ENCODE data around the gene LRRC4C. TPM values are rescaled to one million over a fixed set of nuclear protein-coding genes. Genes with fewer than 3 reads are reported as not detected.

The LRRC4C gene
- total and polyA plus RNA-seq, 4 donors = 0.10 to 0.93 (median 0.30) TPM

- DNase-seq (ENCODE audit: low spot score) = no peak
- Histone ChIP-seq H3K9ac (ENCODE audit: low read depth in 1 of 2, low read length in 2 of 2) (no peak overlapping the region), H3K36me3 (ENCODE audit: control insufficient read depth in 4 of 4, insufficient read depth in 3 of 4, low read depth in 1 of 4, low read length in 3 of 4) (no peaks in the 10 kb centered on the region), H3K27ac (ENCODE audit: low read depth in 1 of 2, low read length in 2 of 2) (no peak overlapping the region), H3K27me3 (ENCODE audit: control insufficient read depth in 4 of 4, insufficient read depth in 4 of 4, low read length in 3 of 4) (no peaks in the 10 kb centered on the region), H3K4me3 (ENCODE audit: low read depth in 1 of 3, low read length in 3 of 3) (peak overlapping the region in 1 of 3 donors; percentile 19), H3K9me3 (ENCODE audit: control insufficient read depth in 4 of 4, low read length in 3 of 4) (no peaks in the 10 kb centered on the region), H3K4me1 (ENCODE audit: control insufficient read depth in 4 of 4, insufficient read depth in 4 of 4, low read length in 3 of 4) (peaks cover 3 to 34% (median 24%) of the 10 kb centered on the region in 4 donors)
- whole genome bisulfite sequencing = 54% methylated on average over 2 of the region's 2 CpGs
- TF ChIP-seq YY1 (IDR thresholded peaks at IDR 0.05) (no peak), HNF4A (conservative IDR thresholded peaks at IDR 0.05) (no peak), RXRA (IDR thresholded peaks at IDR 0.05) (peak in 1 of 2 donors; percentile 4), CTCF (IDR thresholded peaks at IDR 0.05; ENCODE audit: low read depth, low read length, missing input control) (no peak), TAF1 (conservative IDR thresholded peaks at IDR 0.05) (no peak)
Measured at GRCh38 chr11:41382927-41383326, 76.5 kb downstream of the LRRC4C start.

- H3K9me3 ChIP-seq (ENCODE audit: control insufficient read depth in 4 of 4, low read length in 3 of 4) = no peaks in the 10 kb centered on the region
- peaks cover 3 to 47% (median 25%) of the 10 kb centered on the region in 4 donors for H3K4me1 ChIP-seq (ENCODE audit: control insufficient read depth in 4 of 4, insufficient read depth in 4 of 4, low read length in 3 of 4)
- no peaks in the 10 kb centered on the region for H3K36me3 ChIP-seq (ENCODE audit: control insufficient read depth in 4 of 4, insufficient read depth in 3 of 4, low read depth in 1 of 4, low read length in 3 of 4)
- no peak for TF ChIP-seq YY1 (IDR thresholded peaks at IDR 0.05)
- TF ChIP-seq ZBTB33 (IDR thresholded peaks at IDR 0.05) = no peak
- no peak for TF ChIP-seq MAX (IDR thresholded peaks at IDR 0.05)
- no peak for TF ChIP-seq REST (IDR thresholded peaks at IDR 0.05)
- no peak for TF ChIP-seq SP1 (IDR thresholded peaks at IDR 0.05)
- DNase-seq (ENCODE audit: low spot score) = no peak
- no peak overlapping the region for H3K4me3 ChIP-seq (ENCODE audit: low read depth in 1 of 3, low read length in 3 of 3)
- no peaks in the 10 kb centered on the region for H3K27me3 ChIP-seq (ENCODE audit: control insufficient read depth in 4 of 4, insufficient read depth in 4 of 4, low read length in 3 of 4)
- no peak overlapping the region for H3K9ac ChIP-seq (ENCODE audit: low read depth in 1 of 2, low read length in 2 of 2)
- peak overlapping the region in 1 of 2 donors; percentile 22 for H3K27ac ChIP-seq (ENCODE audit: low read depth in 1 of 2, low read length in 2 of 2)
Measured at GRCh38 chr11:41379084-41379483, 80.4 kb downstream of the LRRC4C start.

Measured in liver (tissue), 9 donors.